CD4-positive, alpha-beta T cell (primary cell): ENCODE results near the gene PCDH9. TPM values are rescaled to one million over a fixed set of nuclear protein-coding genes. Genes with fewer than 3 reads are reported as not detected.

Experiments used
- ATAC-seq: fragments of 200-7000 bp; cut with Tn5 transposase; one replicate; pipeline ENCODE4 v1.10.0; 2022; ENCODE audit warnings: mild to moderate bottlenecking; ENCODE audit not compliant: poor library complexity
- CTCF ChIA-PET: fragments of 350-600 bp; sonication (Branson Sonifier 250); formaldehyde crosslinking; loops from one replicate; lab custom pipeline; 2021; ENCODE audit warnings: antibody characterized with exemption, inconsistent platforms; lab: Charles Lee
- POLR2A ChIA-PET: fragments of 350-600 bp; sonication (Branson Sonifier 250); formaldehyde crosslinking; loops from one replicate; lab custom pipeline; 2021; ENCODE audit warnings: antibody characterized with exemption, inconsistent platforms; lab: Charles Lee
- DNase-seq, 14 experiments: peaks; one replicate each; pipeline ENCODE4 v3.0.0-alpha.2; 2013 to 2020; ENCODE audit warnings: mixed read lengths in 2 of 14
- H3K27ac ChIP-seq, 2 donors: one replicate each; pipeline versions ENCODE4 v1.5.1 to v1.7.0; 2013; ENCODE audit warnings: low read length in 2 of 2, low read depth in 1 of 2, mild to moderate bottlenecking in 1 of 2
- H3K27me3 ChIP-seq, 2 experiments: 1 replicate in 1 of 2; 2 replicates in 1 of 2; pipeline versions ENCODE4 v1.6.1 to v1.7.0; 2013; ENCODE audit warnings: low read length in 2 of 2, control low read depth in 1 of 2, mild to moderate bottlenecking in 1 of 2, moderate library complexity in 1 of 2; ENCODE audit not compliant: insufficient read depth in 2 of 2, control insufficient read depth in 1 of 2
- H3K36me3 ChIP-seq: one replicate; pipeline ENCODE4 v1.6.1; 2013; ENCODE audit warnings: low read length, control low read depth; ENCODE audit not compliant: insufficient read depth
- H3K4me1 ChIP-seq: one replicate; pipeline ENCODE4 v1.6.1; 2013; ENCODE audit warnings: low read length, control low read depth; ENCODE audit not compliant: insufficient read depth
- H3K4me3 ChIP-seq: one replicate; pipeline ENCODE4 v1.5.1; 2013; ENCODE audit warnings: mild to moderate bottlenecking, low read length, moderate library complexity
- H3K9me3 ChIP-seq, 2 experiments: 1 replicate in 1 of 2; 2 replicates in 1 of 2; pipeline versions ENCODE4 v1.6.1 to v1.7.0; 2013; ENCODE audit warnings: low read length in 2 of 2, mild to moderate bottlenecking in 2 of 2, control low read depth in 1 of 2, moderate library complexity in 1 of 2; ENCODE audit not compliant: control insufficient read depth in 1 of 2, insufficient read depth in 1 of 2
- H3K27ac Mint-ChIP-seq: one replicate; pipeline ENCODE4 v1.8.0; 2020; ENCODE audit warnings: mixed read lengths
- H3K27me3 Mint-ChIP-seq: one replicate; pipeline ENCODE4 v1.8.0; 2021; ENCODE audit warnings: mixed read lengths
- H3K36me3 Mint-ChIP-seq: one replicate; pipeline ENCODE4 v1.8.0; 2021; ENCODE audit warnings: low read depth, mixed read lengths
- H3K4me1 Mint-ChIP-seq: one replicate; pipeline ENCODE4 v1.8.0; 2021; ENCODE audit warnings: low read depth, mixed read lengths
- H3K4me3 Mint-ChIP-seq: one replicate; pipeline ENCODE4 v1.8.0; 2020; ENCODE audit warnings: mild to moderate bottlenecking, mixed read lengths
- H3K9me3 Mint-ChIP-seq: one replicate; pipeline ENCODE4 v1.8.0; 2020; ENCODE audit warnings: mixed read lengths
- CTCF ChIP-seq: fragments of 200-600 bp; IDR thresholded peaks from one replicate; pipeline ENCODE4 v1.8.0; 2022; ENCODE audit warnings: antibody characterized with exemption, mild to moderate bottlenecking
- intact Hi-C, 2 experiments: fragments of 100-400 bp; cut with DNase I in 1 of 2; cut with micrococcal nuclease in 1 of 2; formaldehyde crosslinking; loops; one replicate each; pipeline versions ENCODE4 v1.15.1 to v1.9.0; 2023 to 2025; cut with DNase I, micrococcal nuclease
- total RNA-seq, 174 experiments: library from RNA in 2 of 174; stranded (reverse) in 2 of 174; gene quantifications; one replicate each; pipeline ENCODE4 v1.2.3 and lab custom pipeline; 2021 to 2026

PCDH9 gene
- total RNA-seq, 2 experiments from 2014 or later = 0.08 to 0.19 TPM

GRCh38 chr13:66974889-66975288 is 255.2 kb downstream of the PCDH9 start:
- ChIA-PET POLR2A (no interaction called here), CTCF (no interaction called here)
- Mint-ChIP-seq H3K27me3 (no peaks in the 10 kb centered on the region), H3K9me3 (no peaks in the 10 kb centered on the region), H3K27ac (no peak overlapping the region), H3K4me3 (no peak overlapping the region), H3K4me1 (no peaks in the 10 kb centered on the region), H3K36me3 (no peaks in the 10 kb centered on the region)
- no peaks in the 10 kb centered on the region for H3K27me3 ChIP-seq
- ATAC-seq (no peak), DNase-seq (no peak)
- no peak overlapping the region for H3K27ac ChIP-seq
- H3K4me3 ChIP-seq = no peak overlapping the region
- no peak for TF ChIP-seq CTCF
- H3K9me3 ChIP-seq = no peaks in the 10 kb centered on the region
- intact Hi-C loops = no loop called here
- H3K4me1 ChIP-seq = no peaks in the 10 kb centered on the region
- no peaks in the 10 kb centered on the region for H3K36me3 ChIP-seq

- POLR2A ChIA-PET = no interaction called here
- CTCF ChIA-PET = no interaction called here
- no peak for ATAC-seq
Observed at GRCh38 chr13:66974174-66974573, 256.0 kb downstream of the PCDH9 start.

GRCh38 chr13:66972659-66973058 is 257.5 kb downstream of the PCDH9 start:
- CTCF ChIA-PET = no interaction called here
- no peaks in the 10 kb centered on the region for H3K36me3 ChIP-seq
- TF ChIP-seq CTCF = no peak
- ATAC-seq (no peak), DNase-seq (no peak)
- no peaks in the 10 kb centered on the region for H3K9me3 Mint-ChIP-seq
- no peaks in the 10 kb centered on the region for H3K4me1 Mint-ChIP-seq
- POLR2A ChIA-PET = no interaction called here
- no peak overlapping the region for H3K4me3 Mint-ChIP-seq
- no peak overlapping the region for H3K27ac ChIP-seq
- H3K4me1 ChIP-seq = no peaks in the 10 kb centered on the region
- H3K27ac Mint-ChIP-seq = no peak overlapping the region
- no peaks in the 10 kb centered on the region for H3K27me3 ChIP-seq
- no peaks in the 10 kb centered on the region for H3K27me3 Mint-ChIP-seq
- no peaks in the 10 kb centered on the region for H3K9me3 ChIP-seq
- intact Hi-C loops = no loop called here
- no peaks in the 10 kb centered on the region for H3K36me3 Mint-ChIP-seq
- H3K4me3 ChIP-seq = no peak overlapping the region

More at GRCh38 chr13:66974174-66974573, 256.0 kb downstream of the PCDH9 start:
- Histone ChIP-seq H3K27me3 (no peaks in the 10 kb centered on the region), H3K27ac (no peak overlapping the region), H3K4me1 (no peaks in the 10 kb centered on the region), H3K36me3 (no peaks in the 10 kb centered on the region), H3K4me3 (no peak overlapping the region), H3K9me3 (no peaks in the 10 kb centered on the region)
- H3K27ac Mint-ChIP-seq = no peak overlapping the region
- no peak for TF ChIP-seq CTCF
- no peaks in the 10 kb centered on the region for H3K9me3 Mint-ChIP-seq
- no peak overlapping the region for H3K4me3 Mint-ChIP-seq
- H3K4me1 Mint-ChIP-seq = no peaks in the 10 kb centered on the region
- intact Hi-C loops = no loop called here
- no peaks in the 10 kb centered on the region for H3K27me3 Mint-ChIP-seq
- DNase-seq = no peak
- no peaks in the 10 kb centered on the region for H3K36me3 Mint-ChIP-seq
